Transverse colon (tissue), 4 donors: ENCODE measurements around the gene PRSS27. TPM values are rescaled to one million over a fixed set of nuclear protein-coding genes. Genes with fewer than 3 reads are reported as not detected.
A peak's percentile ranks its signal among the peaks of the same experiment; 100 is the strongest.
"Not testable (repeated sequence)": the region's sequence is repeated elsewhere in the genome, so short reads cannot be mapped to it uniquely, and the experiment has no call there.

Experiments used
- DNase-seq: peaks from one replicate; pipeline ENCODE4 v3.0.0-alpha.2; 2019
- H3K27ac ChIP-seq, 4 donors: fragments of 200-600 bp; sonication (generic); 2 replicates each; pipeline ENCODE4 v1.5.1; 2016 to 2018; ENCODE audit warnings: inconsistent platforms in 4 of 4
- H3K27me3 ChIP-seq: fragments of 200-600 bp; sonication (generic); 2 replicates; pipeline ENCODE4 v1.5.1; 2017; ENCODE audit warnings: inconsistent platforms
- H3K36me3 ChIP-seq, 4 donors: fragments of 200-600 bp; sonication (generic); 2 replicates each; pipeline ENCODE4 v1.5.1; 2017 to 2019; ENCODE audit warnings: inconsistent platforms in 4 of 4
- H3K4me1 ChIP-seq, 4 donors: fragments of 200-600 bp; sonication (generic); 2 replicates each; pipeline ENCODE4 v1.5.1; 2017 to 2020; ENCODE audit warnings: inconsistent platforms in 4 of 4
- H3K4me3 ChIP-seq, 4 donors: fragments of 200-600 bp; sonication (generic); 1 replicate in 1 of 4; 2 replicates in 3 of 4; pipeline versions ENCODE4 v1.5.1 to v1.6.1; 2017 to 2019; ENCODE audit warnings: inconsistent platforms in 4 of 4
- H3K9me3 ChIP-seq, 2 donors: fragments of 200-600 bp; sonication (generic); 2 replicates each; pipeline ENCODE4 v1.5.1; 2017 to 2019; ENCODE audit warnings: inconsistent platforms in 2 of 2
- EP300 ChIP-seq: sonication (generic); formaldehyde crosslinking; IDR thresholded peaks from one replicate; pipeline ENCODE4 v1.6.1; 2017; ENCODE audit warnings: antibody characterized with exemption, low read depth
- POLR2A ChIP-seq: fragments of 450-650 bp; IDR thresholded peaks from one replicate; pipeline ENCODE4 v1.6.1; 2016; ENCODE audit warnings: antibody characterized with exemption, mild to moderate bottlenecking, moderate library complexity
- POLR2AphosphoS5 ChIP-seq, 3 donors: sonication (generic); formaldehyde crosslinking; IDR thresholded peaks; one replicate each; pipeline ENCODE4 v1.6.1; 2016; ENCODE audit warnings: antibody characterized with exemption in 3 of 3
- WGBS, 2 donors: methylation state at CpG; one replicate each; pipeline ENCODE4 v1.1.5; 2018; ENCODE audit warnings: low coverage in 1 of 2; 5-methylcytosine and 5-hydroxymethylcytosine counted together
- in situ Hi-C, 4 donors: fragments of 200-750 bp; cut with MboI; loops; one replicate each; pipeline versions ENCODE4 v1.15.0 to v1.15.1; 2017; ENCODE audit warnings: low sequenced_read_pairs in 3 of 4, low pct_ligation_motif_present in 1 of 4, low pct_unique_long_range_greater_than_20kb in 1 of 4
- intact Hi-C: fragments of 100-400 bp; cut with DNase I; formaldehyde crosslinking; loops from one replicate; pipeline ENCODE4 v1.15.1; 2023; ENCODE audit warnings: low total_unique reads
- total RNA-seq, 4 donors: library from RNA; depleted of rRNA; stranded (reverse); fragments of >200 nt; gene quantifications; one replicate each; pipeline ENCODE4 v1.1.0, GENCODE V29; 2016
- TF ChIP-seq, protein P1 (sequence below), 5 experiments: fragments of 200-600 bp in 3 of 5; fragments of 450-650 bp in 2 of 5; sonication (generic) in 3 of 5; IDR thresholded peaks; 1 replicate in 2 of 5; 2 replicates in 3 of 5; pipeline ENCODE4 v1.5.1; 2016 to 2017; ENCODE audit warnings: antibody characterized with exemption in 5 of 5, inconsistent platforms in 3 of 5, mild to moderate bottlenecking in 2 of 5, moderate library complexity in 1 of 5

The PRSS27 gene
- total RNA-seq, 4 donors from 2014 or later = 1.3 TPM; not detected in 3

DNA sequence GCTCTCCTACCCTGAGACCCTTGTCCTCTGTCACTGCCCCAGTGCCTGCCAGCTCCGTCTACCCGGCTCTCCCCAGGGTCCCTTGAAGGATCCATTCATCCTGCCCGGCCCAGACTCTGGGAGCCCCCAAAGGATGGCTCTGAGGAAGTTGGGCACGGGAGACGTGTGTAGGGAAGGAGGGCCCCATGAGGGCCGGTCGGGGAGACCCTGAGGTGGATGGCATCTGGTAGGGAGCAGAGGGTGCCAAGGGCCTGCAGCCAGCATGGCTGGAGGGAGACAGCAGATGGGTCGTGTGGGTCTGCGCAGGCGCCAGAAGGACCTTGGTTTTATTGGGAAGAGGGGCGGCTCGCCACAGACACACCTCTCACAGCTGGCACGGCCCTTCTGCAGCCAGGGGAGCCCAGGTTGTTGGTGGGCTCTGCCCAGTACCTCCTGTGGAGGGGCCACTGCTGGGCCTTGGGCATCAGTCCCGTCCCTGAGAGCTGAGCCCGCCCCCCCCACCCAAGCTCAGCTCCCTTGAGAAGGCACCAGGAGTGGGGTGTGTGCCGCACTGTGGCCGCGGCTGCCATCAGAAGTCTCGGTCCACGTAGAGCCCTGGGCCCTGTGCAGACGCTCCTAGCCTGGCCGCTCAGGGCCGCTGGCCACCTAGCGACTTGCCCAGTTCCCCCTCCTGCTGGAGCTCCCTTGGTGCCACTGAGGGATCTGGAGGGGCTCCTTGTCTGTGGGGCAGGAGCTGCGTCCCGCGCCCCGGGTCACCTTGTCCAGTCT is 21.7 kb downstream of the PRSS27 start:
- Histone ChIP-seq H3K27me3 (no peaks in the 10 kb centered on the region), H3K9me3 (no peaks in the 10 kb centered on the region), H3K27ac (no peak overlapping the region), H3K4me3 (no peak overlapping the region), H3K4me1 (no peaks in the 10 kb centered on the region), H3K36me3 (peaks cover 0 to 44% (median 17%) of the 10 kb centered on the region in 4 donors)
- WGBS, 2 donors = 91% methylated on average over 26 of the region's 28 CpGs; no CpG with 5 or more reads in 1 of the 2 donors
- TF ChIP-seq POLR2AphosphoS5 (IDR thresholded peaks at IDR 0.05) = no peak
- intact Hi-C loops (no loop called here), in situ Hi-C loops (no loop called here)
- DNase-seq = no peak

DNA sequence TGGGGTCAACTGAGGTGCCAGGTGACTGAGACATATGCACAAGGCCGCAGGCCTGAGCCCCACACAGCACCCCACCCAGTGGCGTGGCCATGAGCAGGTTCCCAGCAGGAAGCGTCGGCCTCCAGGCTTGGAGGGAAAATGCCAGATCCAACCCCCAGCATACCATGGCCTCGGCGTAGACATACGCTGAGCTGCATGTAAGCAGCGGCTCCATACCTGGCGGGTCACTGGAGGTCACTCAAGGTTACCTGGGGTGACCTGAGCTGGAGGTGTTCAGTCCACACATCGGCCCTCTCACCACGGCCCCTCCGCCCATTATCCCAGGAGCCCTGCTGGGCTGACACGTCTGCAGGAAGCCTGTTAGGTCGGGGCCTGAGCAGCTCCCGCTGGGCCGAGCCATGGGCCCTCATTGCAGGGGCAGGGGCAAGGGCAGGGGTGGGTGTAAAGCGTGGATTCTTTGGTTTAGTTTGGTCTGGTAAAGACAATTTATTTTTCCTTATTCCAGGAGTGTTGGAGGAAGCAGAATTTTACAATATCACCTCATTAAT is 22.5 kb downstream of the PRSS27 start:
- WGBS, 2 donors = 92% methylated on average over 17 of the region's 17 CpGs; no CpG with 5 or more reads in 1 of the 2 donors
- no peak overlapping the region for H3K4me3 ChIP-seq
- in situ Hi-C loops = no loop called here
- H3K4me1 ChIP-seq = peaks cover 0 to 8% (median 3%) of the 10 kb centered on the region in 4 donors
- no peaks in the 10 kb centered on the region for H3K9me3 ChIP-seq
- H3K36me3 ChIP-seq = peaks cover 0 to 38% (median 13%) of the 10 kb centered on the region in 4 donors
- TF ChIP-seq POLR2AphosphoS5 (IDR thresholded peaks at IDR 0.05) = no peak
- no peak for TF ChIP-seq EP300
- TF ChIP-seq POLR2A = no peak
- TF ChIP-seq, protein P1, sequence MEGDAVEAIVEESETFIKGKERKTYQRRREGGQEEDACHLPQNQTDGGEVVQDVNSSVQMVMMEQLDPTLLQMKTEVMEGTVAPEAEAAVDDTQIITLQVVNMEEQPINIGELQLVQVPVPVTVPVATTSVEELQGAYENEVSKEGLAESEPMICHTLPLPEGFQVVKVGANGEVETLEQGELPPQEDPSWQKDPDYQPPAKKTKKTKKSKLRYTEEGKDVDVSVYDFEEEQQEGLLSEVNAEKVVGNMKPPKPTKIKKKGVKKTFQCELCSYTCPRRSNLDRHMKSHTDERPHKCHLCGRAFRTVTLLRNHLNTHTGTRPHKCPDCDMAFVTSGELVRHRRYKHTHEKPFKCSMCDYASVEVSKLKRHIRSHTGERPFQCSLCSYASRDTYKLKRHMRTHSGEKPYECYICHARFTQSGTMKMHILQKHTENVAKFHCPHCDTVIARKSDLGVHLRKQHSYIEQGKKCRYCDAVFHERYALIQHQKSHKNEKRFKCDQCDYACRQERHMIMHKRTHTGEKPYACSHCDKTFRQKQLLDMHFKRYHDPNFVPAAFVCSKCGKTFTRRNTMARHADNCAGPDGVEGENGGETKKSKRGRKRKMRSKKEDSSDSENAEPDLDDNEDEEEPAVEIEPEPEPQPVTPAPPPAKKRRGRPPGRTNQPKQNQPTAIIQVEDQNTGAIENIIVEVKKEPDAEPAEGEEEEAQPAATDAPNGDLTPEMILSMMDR (IDR thresholded peaks at IDR 0.05) = no peak
- no peaks in the 10 kb centered on the region for H3K27me3 ChIP-seq
- DNase-seq = no peak
- H3K27ac ChIP-seq = no peak overlapping the region
- intact Hi-C loops = no loop called here

DNA sequence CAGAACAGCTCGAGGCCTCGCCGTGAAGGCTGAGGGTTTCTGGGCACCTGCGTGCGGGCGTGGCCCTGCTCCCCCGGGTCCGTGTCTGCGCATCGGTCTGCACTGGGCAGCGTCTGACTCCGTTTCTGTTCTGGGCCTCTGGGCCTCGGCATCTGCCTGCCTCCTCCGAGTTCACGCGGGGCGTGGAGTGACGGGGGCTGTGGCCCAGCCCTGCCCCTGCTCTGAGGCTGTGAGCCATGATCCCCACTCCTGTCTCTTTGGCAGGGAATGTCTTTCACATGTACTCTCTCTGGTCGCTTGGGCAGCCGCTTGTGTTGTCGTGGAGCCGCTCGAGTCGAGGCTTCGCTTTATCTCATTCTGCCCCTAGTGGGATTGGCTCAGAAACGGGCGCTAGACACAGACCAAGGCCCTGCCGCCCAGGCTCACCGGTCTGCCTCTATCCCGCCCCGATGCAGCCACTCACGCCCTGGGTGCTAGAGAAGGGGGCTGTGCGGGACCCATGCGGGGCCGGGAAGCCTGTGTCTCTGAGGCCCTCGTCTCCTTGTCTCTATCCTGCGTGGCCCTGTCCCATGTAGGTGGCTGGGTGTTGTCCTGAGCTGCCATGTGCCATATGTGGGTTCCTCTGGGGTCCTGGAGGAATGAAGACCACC is 23.3 kb downstream of the PRSS27 start:
- H3K4me3 ChIP-seq, intact Hi-C loops, H3K9me3 ChIP-seq, H3K27me3 ChIP-seq, H3K27ac ChIP-seq, in situ Hi-C loops, DNase-seq: not testable (repeated sequence)
- WGBS, 2 donors = 95% methylated on average over 27 of the region's 37 CpGs; no CpG with 5 or more reads in 1 of the 2 donors
- Histone ChIP-seq H3K36me3 (peaks cover 0 to 32% (median 11%) of the 10 kb centered on the region in 4 donors), H3K4me1 (peaks cover 0 to 14% (median 5%) of the 10 kb centered on the region in 4 donors)

DNA sequence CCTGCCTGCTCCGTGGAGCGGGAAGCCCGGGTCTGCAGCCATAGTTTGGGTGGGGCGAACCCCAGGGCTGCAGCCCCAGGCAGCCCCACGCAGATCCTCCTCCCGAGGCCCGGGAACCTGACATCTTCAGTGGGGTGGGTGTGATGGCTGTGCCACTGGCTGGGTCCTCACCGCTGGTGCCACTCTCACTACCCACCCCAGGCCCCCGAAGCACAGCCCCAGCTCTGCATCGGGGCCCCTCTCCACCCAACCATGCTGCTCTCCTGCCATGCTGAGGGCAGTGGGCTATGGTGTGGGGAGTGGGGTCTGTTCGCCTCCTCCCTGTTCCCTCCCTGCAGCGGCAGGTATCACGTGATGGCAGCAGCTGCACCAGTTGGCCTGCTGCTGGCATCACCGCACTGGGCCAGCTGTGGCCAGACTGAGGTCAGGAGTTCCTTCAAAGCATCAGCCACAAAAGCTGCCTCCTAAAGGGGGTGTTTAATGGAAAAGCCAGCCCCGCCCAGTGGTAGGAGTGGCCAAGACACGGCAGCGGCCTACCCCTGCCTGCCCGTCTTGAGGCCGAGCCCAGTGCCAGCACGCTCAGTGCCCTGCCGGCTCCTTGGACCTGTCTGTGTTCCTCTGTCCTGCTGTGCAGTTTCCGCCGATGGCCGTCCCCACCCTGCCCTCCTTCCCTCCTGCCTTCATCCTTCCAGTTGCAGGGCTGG is 26.9 kb downstream of the PRSS27 start:
- Histone ChIP-seq H3K4me3 (no peak overlapping the region), H3K27me3 (no peaks in the 10 kb centered on the region), H3K9me3 (no peaks in the 10 kb centered on the region), H3K27ac (peak overlapping the region in 2 of 4 donors; percentile 21 to 46), H3K4me1 (peaks cover 0 to 15% (median 5%) of the 10 kb centered on the region in 4 donors), H3K36me3 (peaks cover 0 to 10% (median 4%) of the 10 kb centered on the region in 4 donors)
- 80% methylated on average over 23 of the region's 24 CpGs; no CpG with 5 or more reads in 1 of the 2 donors for WGBS, 2 donors
- TF ChIP-seq EP300 = no peak
- no peak for TF ChIP-seq POLR2AphosphoS5 (IDR thresholded peaks at IDR 0.05)
- TF ChIP-seq, protein P1 (IDR thresholded peaks at IDR 0.05) = no peak
- no peak for TF ChIP-seq POLR2A
- intact Hi-C loops = no loop called here
- in situ Hi-C loops = no loop called here
- peak; percentile 36 for DNase-seq
